Glomerular visceral epithelial cell (primary cell): ENCODE data around the gene TEX11.
"Not testable (repeated sequence)": the region's sequence is repeated elsewhere in the genome, so short reads cannot be mapped to it uniquely, and the experiment has no call there.

Source experiments
- DNase-seq: peaks from one replicate; pipeline ENCODE4 v3.0.0-alpha.2; 2016; ENCODE audit errors: extremely low spot score

TEX11 gene

GRCh38 chrX:70908541-70908940 is at the start of gene TEX11:
TSS of gene TEX11 (minus strand) at chrX:70908711. CDS start at chrX:70907789, 922 bp downstream.
- DNase-seq, result no peak

- no peak for DNase-seq
These were observed 46.4 kb upstream of the TEX11 start for GRCh38 chrX:70954871-70955270.

- no peak for DNase-seq
These were observed 15.9 kb upstream of the TEX11 start for GRCh38 chrX:70924294-70924911.

GRCh38 chrX:70922774-70923473 is 14.4 kb upstream of the TEX11 start:
- DNase-seq, result no peak

GRCh38 chrX:70921709-70922352 is 13.3 kb upstream of the TEX11 start:
- DNase-seq, result no peak

GRCh38 chrX:70916754-70917153 is 8.2 kb upstream of the TEX11 start:
- no peak for DNase-seq

- DNase-seq, result no peak
These were observed 611 bp downstream of the TEX11 start for GRCh38 chrX:70907900-70908299.

- no peak for DNase-seq
These were observed 7.0 kb downstream of the TEX11 start for GRCh38 chrX:70901465-70901864.

GRCh38 chrX:70890441-70890840 is 18.1 kb downstream of the TEX11 start:
- DNase-seq, result not testable (repeated sequence)

- no peak for DNase-seq
These were observed 29.6 kb downstream of the TEX11 start for GRCh38 chrX:70878902-70879301.

- no peak for DNase-seq
These were observed 56.2 kb downstream of the TEX11 start for GRCh38 chrX:70852294-70852693.

- DNase-seq, result not testable (repeated sequence)
These were observed 64.4 kb downstream of the TEX11 start for GRCh38 chrX:70844081-70844480.

GRCh38 chrX:70843620-70844019 is 64.9 kb downstream of the TEX11 start:
- DNase-seq, result not testable (repeated sequence)

GRCh38 chrX:70834589-70834988 is 73.9 kb downstream of the TEX11 start:
- no peak for DNase-seq

GRCh38 chrX:70826715-70827114 is 81.8 kb downstream of the TEX11 start:
- DNase-seq, result no peak

GRCh38 chrX:70825366-70825765 is 83.1 kb downstream of the TEX11 start:
- no peak for DNase-seq

- DNase-seq, result no peak
These were observed 99.3 kb downstream of the TEX11 start for GRCh38 chrX:70808942-70809940.

GRCh38 chrX:70806081-70806480 is 102.4 kb downstream of the TEX11 start:
- no peak for DNase-seq

- DNase-seq, result not testable (repeated sequence)
These were observed 111.8 kb downstream of the TEX11 start for GRCh38 chrX:70796742-70797141.

GRCh38 chrX:70774223-70774622 is 134.3 kb downstream of the TEX11 start:
- DNase-seq, result no peak

- DNase-seq, result no peak
These were observed 138.8 kb downstream of the TEX11 start for GRCh38 chrX:70769659-70770227.
